Neural progenitor cell (in vitro differentiated cells): ENCODE results near the gene POU2AF1. TPM values are rescaled to one million over a fixed set of nuclear protein-coding genes. Genes with fewer than 3 reads are reported as not detected.

ENCODE experiments used
- DNase-seq: peaks from one replicate; pipeline ENCODE4 v3.0.0-alpha.2; 2016; ENCODE audit warnings: low spot score
- H2AFZ ChIP-seq: fragments of 200-600 bp; sonication (generic); replicated peaks from 2 replicates; pipeline ENCODE4 v1.6.1; 2016; ENCODE audit warnings: antibody characterized with exemption
- H3F3A ChIP-seq: fragments of 200-600 bp; sonication (generic); 2 replicates; pipeline ENCODE4 v1.6.1; 2016; ENCODE audit warnings: antibody characterized with exemption, low read depth
- H3K27ac ChIP-seq: fragments of 200-600 bp; sonication (generic); 2 replicates; pipeline ENCODE4 v1.5.1; 2016; ENCODE audit warnings: mild to moderate bottlenecking
- H3K27me3 ChIP-seq: fragments of 200-600 bp; sonication (generic); 2 replicates; pipeline ENCODE4 v1.6.1; 2016; ENCODE audit warnings: mild to moderate bottlenecking, moderate library complexity
- H3K36me3 ChIP-seq: fragments of 200-600 bp; sonication (generic); 2 replicates; pipeline ENCODE4 v1.5.1; 2016
- H3K4me1 ChIP-seq: fragments of 200-600 bp; sonication (generic); 2 replicates; pipeline ENCODE4 v1.6.1; 2016; ENCODE audit warnings: mixed run types
- H3K4me2 ChIP-seq: fragments of 200-600 bp; sonication (generic); 2 replicates; pipeline ENCODE4 v1.6.1; 2016
- H3K4me3 ChIP-seq: fragments of 200-600 bp; sonication (generic); 2 replicates; pipeline ENCODE4 v1.5.1; 2016
- H3K79me2 ChIP-seq: fragments of 200-600 bp; sonication (generic); 2 replicates; pipeline ENCODE4 v1.6.1; 2016; ENCODE audit warnings: low read depth
- H3K9ac ChIP-seq: fragments of 200-600 bp; sonication (generic); 2 replicates; pipeline ENCODE4 v1.6.1; 2016
- H3K9me3 ChIP-seq: fragments of 200-600 bp; sonication (generic); 2 replicates; pipeline ENCODE4 v1.5.1; 2016; ENCODE audit warnings: low read depth
- H4K20me1 ChIP-seq: fragments of 200-600 bp; sonication (generic); 2 replicates; pipeline ENCODE4 v1.6.1; 2016; ENCODE audit warnings: low read depth
- H3K27ac Mint-ChIP-seq: 3 replicates; pipeline ENCODE4 v1.8.0; 2021; ENCODE audit warnings: mixed read lengths
- H3K27me3 Mint-ChIP-seq: 2 replicates; pipeline ENCODE4 v1.8.0; 2022; ENCODE audit warnings: low read depth, mild to moderate bottlenecking, inconsistent platforms, moderate library complexity, mixed read lengths; ENCODE audit not compliant: insufficient read depth
- H3K36me3 Mint-ChIP-seq: 3 replicates; pipeline ENCODE4 v1.8.0; 2021; ENCODE audit warnings: mixed read lengths
- H3K4me1 Mint-ChIP-seq: 3 replicates; pipeline ENCODE4 v1.8.0; 2021; ENCODE audit warnings: mixed read lengths
- H3K4me3 Mint-ChIP-seq: 3 replicates; pipeline ENCODE4 v1.8.0; 2021; ENCODE audit warnings: mild to moderate bottlenecking, moderate library complexity, mixed read lengths
- H3K9me3 Mint-ChIP-seq: 3 replicates; pipeline ENCODE4 v1.8.0; 2020; ENCODE audit warnings: mixed read lengths
- EZH2 ChIP-seq: fragments of 200-600 bp; sonication (generic); IDR thresholded peaks from 2 replicates; pipeline ENCODE4 v1.6.1; 2017; ENCODE audit warnings: antibody characterized with exemption, mild to moderate bottlenecking, moderate library complexity
- EZH2phosphoT487 ChIP-seq: fragments of 200-600 bp; sonication (generic); IDR thresholded peaks from 2 replicates; pipeline ENCODE4 v1.6.1; 2017; ENCODE audit warnings: antibody characterized with exemption
- total RNA-seq: library from RNA; depleted of rRNA; stranded (reverse); fragments of >200 nt; gene quantifications from 2 replicates; pipeline ENCODE4 v1.2.3, GENCODE V29; 2015; ENCODE audit warnings: low replicate concordance
- TF ChIP-seq, protein P1 (sequence below): fragments of 200-600 bp; sonication (generic); IDR thresholded peaks from 2 replicates; pipeline ENCODE4 v1.5.1; 2017; ENCODE audit warnings: antibody characterized with exemption, mild to moderate bottlenecking

POU2AF1 gene
- total RNA-seq, 1 donor from 2014 or later = not detected

GRCh38 chr11:111354601-111354891 lies 24.5 kb downstream of the POU2AF1 start:
- Histone ChIP-seq H3K36me3 (no peaks in the 10 kb centered on the region), H3K4me3 (no peak overlapping the region), H3K9ac (no peak overlapping the region), H2AFZ (no peak overlapping the region), H3K27me3 (no peaks in the 10 kb centered on the region), H3K4me2 (no peak overlapping the region), H3K4me1 (no peaks in the 10 kb centered on the region), H3K27ac (no peak overlapping the region), H3F3A (no peaks in the 10 kb centered on the region), H3K79me2 (no peaks in the 10 kb centered on the region), H3K9me3 (no peaks in the 10 kb centered on the region), H4K20me1 (no peaks in the 10 kb centered on the region)
- no peak overlapping the region for H3K27ac Mint-ChIP-seq
- peaks cover 3% of the 10 kb centered on the region for H3K27me3 Mint-ChIP-seq
- no peak for DNase-seq
- TF ChIP-seq EZH2phosphoT487 (no peak), EZH2 (no peak)
- TF ChIP-seq, protein P1, sequence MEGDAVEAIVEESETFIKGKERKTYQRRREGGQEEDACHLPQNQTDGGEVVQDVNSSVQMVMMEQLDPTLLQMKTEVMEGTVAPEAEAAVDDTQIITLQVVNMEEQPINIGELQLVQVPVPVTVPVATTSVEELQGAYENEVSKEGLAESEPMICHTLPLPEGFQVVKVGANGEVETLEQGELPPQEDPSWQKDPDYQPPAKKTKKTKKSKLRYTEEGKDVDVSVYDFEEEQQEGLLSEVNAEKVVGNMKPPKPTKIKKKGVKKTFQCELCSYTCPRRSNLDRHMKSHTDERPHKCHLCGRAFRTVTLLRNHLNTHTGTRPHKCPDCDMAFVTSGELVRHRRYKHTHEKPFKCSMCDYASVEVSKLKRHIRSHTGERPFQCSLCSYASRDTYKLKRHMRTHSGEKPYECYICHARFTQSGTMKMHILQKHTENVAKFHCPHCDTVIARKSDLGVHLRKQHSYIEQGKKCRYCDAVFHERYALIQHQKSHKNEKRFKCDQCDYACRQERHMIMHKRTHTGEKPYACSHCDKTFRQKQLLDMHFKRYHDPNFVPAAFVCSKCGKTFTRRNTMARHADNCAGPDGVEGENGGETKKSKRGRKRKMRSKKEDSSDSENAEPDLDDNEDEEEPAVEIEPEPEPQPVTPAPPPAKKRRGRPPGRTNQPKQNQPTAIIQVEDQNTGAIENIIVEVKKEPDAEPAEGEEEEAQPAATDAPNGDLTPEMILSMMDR = no peak
- no peaks in the 10 kb centered on the region for H3K36me3 Mint-ChIP-seq
- no peaks in the 10 kb centered on the region for H3K9me3 Mint-ChIP-seq
- no peak overlapping the region for H3K4me3 Mint-ChIP-seq
- peaks cover 9% of the 10 kb centered on the region for H3K4me1 Mint-ChIP-seq

DNA sequence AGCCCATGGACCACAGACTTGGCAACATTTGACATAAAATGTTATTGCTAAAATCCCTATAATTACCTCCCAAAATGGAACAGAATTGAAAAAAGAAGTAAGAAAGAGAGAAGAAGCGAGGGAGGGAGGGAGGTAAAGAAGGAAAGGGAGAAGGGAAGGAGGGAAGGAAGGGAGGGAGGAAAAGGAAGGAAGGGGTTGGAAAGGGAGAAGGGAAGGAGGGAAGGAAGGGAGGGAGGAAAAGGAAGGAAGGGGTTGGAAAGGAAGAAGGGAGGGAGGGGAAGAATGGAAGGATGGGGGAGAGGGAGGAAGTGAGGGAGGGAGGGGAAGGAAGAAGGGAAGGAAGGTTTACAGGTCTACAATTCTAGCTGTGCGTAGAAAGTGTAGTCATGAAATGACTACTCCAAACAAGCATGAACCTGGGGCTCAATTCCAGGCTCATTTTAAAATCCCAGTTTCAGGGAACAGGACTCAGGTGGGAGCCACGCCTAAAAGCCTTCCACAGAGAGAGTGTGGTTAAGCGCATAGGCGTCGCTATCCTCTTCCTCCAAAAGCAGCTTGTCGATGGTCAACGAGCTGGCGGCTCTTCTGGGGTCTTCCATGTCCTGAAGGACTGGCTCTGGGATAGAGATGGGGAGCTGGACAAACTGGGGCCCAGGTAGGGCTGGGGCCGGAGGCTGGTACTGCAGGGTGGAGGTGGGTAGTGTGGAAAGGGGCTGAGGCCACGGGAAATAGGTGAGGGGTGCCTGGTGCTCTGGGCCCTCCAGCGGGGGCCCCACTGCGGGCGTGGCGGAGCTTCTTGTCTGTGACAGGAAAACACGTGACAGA lies 25.1 kb downstream of the POU2AF1 start:
- Mint-ChIP-seq H3K27me3 (peaks cover 3% of the 10 kb centered on the region), H3K4me1 (peaks cover 9% of the 10 kb centered on the region), H3K9me3 (no peaks in the 10 kb centered on the region), H3K4me3 (no peak overlapping the region), H3K27ac (no peak overlapping the region), H3K36me3 (no peaks in the 10 kb centered on the region)
- Histone ChIP-seq H3K79me2 (no peaks in the 10 kb centered on the region), H3K4me2 (no peak overlapping the region), H4K20me1 (no peaks in the 10 kb centered on the region), H3K36me3 (no peaks in the 10 kb centered on the region), H3K27ac (no peak overlapping the region), H3K4me3 (no peak overlapping the region), H3K9ac (no peak overlapping the region), H3K4me1 (no peaks in the 10 kb centered on the region), H3K9me3 (no peaks in the 10 kb centered on the region), H3K27me3 (no peaks in the 10 kb centered on the region), H3F3A (no peaks in the 10 kb centered on the region), H2AFZ (no peak overlapping the region)
- TF ChIP-seq EZH2 = no peak
- no peak for TF ChIP-seq EZH2phosphoT487
- TF ChIP-seq, protein P1 = no peak
- DNase-seq = no peak

GRCh38 chr11:111352935-111353710 lies 26.0 kb downstream of the POU2AF1 start:
- no peak for DNase-seq
- Histone ChIP-seq H3K36me3 (no peaks in the 10 kb centered on the region), H3K4me2 (no peak overlapping the region), H3K79me2 (no peaks in the 10 kb centered on the region), H4K20me1 (no peaks in the 10 kb centered on the region), H3K4me1 (no peaks in the 10 kb centered on the region), H3K9ac (no peak overlapping the region), H2AFZ (no peak overlapping the region), H3F3A (no peaks in the 10 kb centered on the region), H3K4me3 (no peak overlapping the region), H3K27me3 (no peaks in the 10 kb centered on the region), H3K9me3 (no peaks in the 10 kb centered on the region), H3K27ac (no peak overlapping the region)
- H3K9me3 Mint-ChIP-seq = no peaks in the 10 kb centered on the region
- H3K36me3 Mint-ChIP-seq = no peaks in the 10 kb centered on the region
- no peak overlapping the region for H3K4me3 Mint-ChIP-seq
- no peak for TF ChIP-seq EZH2
- TF ChIP-seq, protein P1 = no peak
- no peak for TF ChIP-seq EZH2phosphoT487
- no peak overlapping the region for H3K27ac Mint-ChIP-seq
- peaks cover 3% of the 10 kb centered on the region for H3K27me3 Mint-ChIP-seq
- H3K4me1 Mint-ChIP-seq = peaks cover 9% of the 10 kb centered on the region
